Parathyroid adenoma (tissue), 2 donors: ENCODE measurements around the gene ARHGEF10L.

ENCODE experiments used
- H2AFZ ChIP-seq: fragments of 300-600 bp; sonication (generic); one replicate; pipeline ENCODE4 v1.7.0; 2017; ENCODE audit warnings: antibody characterized with exemption, mild to moderate bottlenecking
- H3K27ac ChIP-seq: fragments of 300-600 bp; sonication (generic); one replicate; pipeline ENCODE4 v1.7.0; 2017
- H3K27me3 ChIP-seq: fragments of 300-600 bp; sonication (generic); one replicate; pipeline ENCODE4 v1.7.0; 2017; ENCODE audit warnings: low read length; ENCODE audit not compliant: control insufficient read depth, insufficient read depth
- H3K36me3 ChIP-seq: fragments of 300-600 bp; sonication (generic); one replicate; pipeline ENCODE4 v1.7.0; 2017; ENCODE audit warnings: low read length; ENCODE audit not compliant: control insufficient read depth, insufficient read depth
- H3K4me1 ChIP-seq: fragments of 300-600 bp; sonication (generic); one replicate; pipeline ENCODE4 v1.7.0; 2017; ENCODE audit warnings: control low read depth
- H3K4me2 ChIP-seq: fragments of 300-600 bp; sonication (generic); one replicate; pipeline ENCODE4 v1.7.0; 2017; ENCODE audit warnings: low read length
- H3K4me3 ChIP-seq: fragments of 300-600 bp; sonication (generic); one replicate; pipeline ENCODE4 v1.7.0; 2017; ENCODE audit warnings: low read depth, low read length
- H3K79me2 ChIP-seq: fragments of 300-600 bp; sonication (generic); one replicate; pipeline ENCODE4 v1.7.0; 2017; ENCODE audit warnings: control low read depth
- H3K9ac ChIP-seq: fragments of 300-600 bp; sonication (generic); one replicate; pipeline ENCODE4 v1.7.0; 2017; ENCODE audit warnings: mild to moderate bottlenecking
- H3K9me3 ChIP-seq: fragments of 300-600 bp; sonication (generic); one replicate; pipeline ENCODE4 v1.7.0; 2017; ENCODE audit warnings: low read length; ENCODE audit not compliant: control insufficient read depth
- TF ChIP-seq, protein P1 (sequence below): fragments of 300-600 bp; sonication (generic); IDR thresholded peaks from one replicate; pipeline ENCODE4 v1.7.0; 2017; ENCODE audit warnings: antibody characterized with exemption, mild to moderate bottlenecking
- donor health status: primary hyperparathyroidism.

ARHGEF10L gene

DNA sequence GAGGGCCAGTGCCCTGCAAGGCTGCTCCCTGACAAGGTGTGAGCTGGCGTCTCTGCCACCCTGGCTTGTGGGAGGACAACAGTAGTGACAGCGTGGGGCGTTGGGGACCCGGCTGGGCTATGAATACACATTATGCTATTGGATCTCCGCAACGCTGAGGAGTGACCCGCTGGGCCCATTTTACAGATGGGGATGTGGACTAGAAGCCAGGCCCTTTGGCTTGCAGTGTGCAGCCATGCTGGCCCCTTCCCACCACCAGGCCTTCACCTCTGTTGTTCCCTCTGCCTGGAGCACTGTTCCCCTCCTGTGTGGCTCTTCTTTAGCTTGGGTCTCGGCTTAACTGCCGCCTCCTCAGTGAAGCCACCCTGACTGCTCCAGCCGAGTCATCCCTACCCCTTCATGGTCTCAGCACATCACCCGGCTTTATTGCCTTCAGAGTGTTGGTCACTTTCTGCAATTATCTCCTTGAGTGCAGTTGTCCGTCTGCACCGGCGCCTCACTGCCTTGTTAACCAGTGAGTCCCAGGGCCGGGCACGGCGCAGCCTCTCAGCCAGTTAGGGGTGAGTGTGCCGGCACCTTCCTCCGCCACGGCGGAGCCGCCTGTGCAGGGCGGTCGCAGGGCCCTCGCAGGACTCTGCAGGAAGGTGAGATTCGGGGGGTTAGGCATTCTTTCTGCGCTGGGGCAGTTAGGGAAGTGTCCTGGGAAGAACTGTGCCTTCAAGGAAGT is 131.3 kb downstream of the ARHGEF10L start:
- no peak overlapping the region for H3K9ac ChIP-seq
- H3K9me3 ChIP-seq, result no peaks in the 10 kb centered on the region
- no peak overlapping the region for H3K4me2 ChIP-seq
- H3K79me2 ChIP-seq, result no peaks in the 10 kb centered on the region
- TF ChIP-seq, protein P1, sequence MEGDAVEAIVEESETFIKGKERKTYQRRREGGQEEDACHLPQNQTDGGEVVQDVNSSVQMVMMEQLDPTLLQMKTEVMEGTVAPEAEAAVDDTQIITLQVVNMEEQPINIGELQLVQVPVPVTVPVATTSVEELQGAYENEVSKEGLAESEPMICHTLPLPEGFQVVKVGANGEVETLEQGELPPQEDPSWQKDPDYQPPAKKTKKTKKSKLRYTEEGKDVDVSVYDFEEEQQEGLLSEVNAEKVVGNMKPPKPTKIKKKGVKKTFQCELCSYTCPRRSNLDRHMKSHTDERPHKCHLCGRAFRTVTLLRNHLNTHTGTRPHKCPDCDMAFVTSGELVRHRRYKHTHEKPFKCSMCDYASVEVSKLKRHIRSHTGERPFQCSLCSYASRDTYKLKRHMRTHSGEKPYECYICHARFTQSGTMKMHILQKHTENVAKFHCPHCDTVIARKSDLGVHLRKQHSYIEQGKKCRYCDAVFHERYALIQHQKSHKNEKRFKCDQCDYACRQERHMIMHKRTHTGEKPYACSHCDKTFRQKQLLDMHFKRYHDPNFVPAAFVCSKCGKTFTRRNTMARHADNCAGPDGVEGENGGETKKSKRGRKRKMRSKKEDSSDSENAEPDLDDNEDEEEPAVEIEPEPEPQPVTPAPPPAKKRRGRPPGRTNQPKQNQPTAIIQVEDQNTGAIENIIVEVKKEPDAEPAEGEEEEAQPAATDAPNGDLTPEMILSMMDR, result no peak
- H2AFZ ChIP-seq, result no peak overlapping the region
- no peaks in the 10 kb centered on the region for H3K36me3 ChIP-seq
- H3K4me3 ChIP-seq, result no peak overlapping the region
- no peak overlapping the region for H3K27ac ChIP-seq
- no peaks in the 10 kb centered on the region for H3K27me3 ChIP-seq
- no peaks in the 10 kb centered on the region for H3K4me1 ChIP-seq

DNA sequence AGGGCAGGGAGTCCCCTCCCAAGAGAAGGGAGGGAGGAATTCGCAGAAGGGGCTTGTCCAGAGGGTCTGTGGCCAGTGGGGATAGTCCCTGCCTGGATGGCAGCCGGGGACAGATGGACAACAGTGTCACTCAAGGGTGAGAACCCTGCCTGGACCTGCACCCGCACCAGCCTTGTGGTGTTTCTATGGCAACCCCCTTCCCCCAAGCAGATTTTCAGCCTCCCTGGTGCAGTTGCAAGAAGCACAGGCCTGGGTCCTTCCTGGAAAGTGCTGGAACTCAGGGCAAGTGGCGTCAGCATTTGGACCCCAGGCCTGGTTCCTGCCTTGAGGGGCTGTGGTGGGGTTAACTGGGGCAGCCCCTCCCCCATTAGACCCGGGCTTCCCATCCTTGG is 131.8 kb downstream of the ARHGEF10L start:
- Histone ChIP-seq H3K27ac (no peak overlapping the region), H3K9me3 (no peaks in the 10 kb centered on the region), H3K79me2 (no peaks in the 10 kb centered on the region), H3K9ac (no peak overlapping the region), H3K4me1 (no peaks in the 10 kb centered on the region), H3K4me2 (no peak overlapping the region), H3K4me3 (no peak overlapping the region), H2AFZ (no peak overlapping the region), H3K36me3 (no peaks in the 10 kb centered on the region), H3K27me3 (no peaks in the 10 kb centered on the region)
- TF ChIP-seq, protein P1, result no peak

DNA sequence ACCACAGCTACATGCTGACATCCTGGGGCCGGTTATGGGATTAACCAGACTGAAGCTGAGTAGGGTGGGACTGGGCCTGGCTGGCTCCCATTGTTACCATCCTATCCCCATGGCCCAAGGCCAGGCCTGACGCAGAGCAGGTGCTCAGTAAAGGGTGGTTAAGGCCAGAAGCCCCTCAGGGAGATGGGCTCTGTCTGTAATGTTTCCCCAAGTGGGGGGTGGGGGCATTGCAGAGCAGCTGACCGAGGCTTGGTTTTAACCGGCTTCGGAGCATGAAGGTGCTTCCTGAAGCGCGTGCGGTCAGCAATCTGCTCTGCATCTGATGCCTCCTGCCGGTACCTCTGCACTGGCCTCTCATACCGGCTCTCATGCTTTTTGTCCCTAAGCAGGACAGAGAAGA is 132.2 kb downstream of the ARHGEF10L start:
- H3K79me2 ChIP-seq, result no peaks in the 10 kb centered on the region
- no peak overlapping the region for H3K4me3 ChIP-seq
- H3K27me3 ChIP-seq, result no peaks in the 10 kb centered on the region
- H2AFZ ChIP-seq, result no peak overlapping the region
- no peak overlapping the region for H3K27ac ChIP-seq
- H3K4me2 ChIP-seq, result no peak overlapping the region
- H3K9ac ChIP-seq, result no peak overlapping the region
- H3K36me3 ChIP-seq, result no peaks in the 10 kb centered on the region
- TF ChIP-seq, protein P1, result no peak
- no peaks in the 10 kb centered on the region for H3K9me3 ChIP-seq
- H3K4me1 ChIP-seq, result no peaks in the 10 kb centered on the region

DNA sequence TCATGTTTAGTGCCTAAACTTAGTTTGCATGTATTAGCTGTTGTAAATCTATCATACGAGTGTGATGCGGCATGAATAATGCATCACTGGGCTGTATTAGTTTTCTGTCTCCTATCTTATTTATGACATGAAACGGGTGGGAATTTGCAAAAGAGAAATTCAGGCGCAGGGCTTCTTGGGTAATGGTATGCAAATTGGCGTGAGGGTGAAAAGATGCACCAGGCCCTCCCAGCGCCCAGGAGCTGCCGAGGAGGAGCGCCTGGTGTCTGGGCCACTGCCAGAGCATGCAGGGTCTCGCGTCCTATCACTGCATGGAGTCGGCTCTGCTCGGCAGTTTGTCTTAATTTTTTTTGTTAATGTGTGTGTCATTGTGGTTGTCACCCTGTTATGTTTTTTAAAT is 132.7 kb downstream of the ARHGEF10L start:
- Histone ChIP-seq H3K4me1 (no peaks in the 10 kb centered on the region), H3K4me3 (no peak overlapping the region), H3K27ac (no peak overlapping the region)

More for the DNA sequence above, 132.7 kb downstream of the ARHGEF10L start:
- TF ChIP-seq, protein P1, result no peak
- no peak overlapping the region for H2AFZ ChIP-seq
- no peak overlapping the region for H3K9ac ChIP-seq
- H3K9me3 ChIP-seq, result no peaks in the 10 kb centered on the region
- no peaks in the 10 kb centered on the region for H3K36me3 ChIP-seq
- no peaks in the 10 kb centered on the region for H3K27me3 ChIP-seq
- no peaks in the 10 kb centered on the region for H3K79me2 ChIP-seq
- no peak overlapping the region for H3K4me2 ChIP-seq
